ENCODE results near the gene MANSC4. TPM values are rescaled to one million over a fixed set of nuclear protein-coding genes. Genes with fewer than 3 reads are reported as not detected.

Gene MANSC4
- total and polyA plus RNA-seq, 10 of the 15 experiments (the other 5 are each of a cell fraction or from before 2014, with no cell fraction given), result 0.18 to 0.21 (median 0.19) TPM; not detected in 7

DNA sequence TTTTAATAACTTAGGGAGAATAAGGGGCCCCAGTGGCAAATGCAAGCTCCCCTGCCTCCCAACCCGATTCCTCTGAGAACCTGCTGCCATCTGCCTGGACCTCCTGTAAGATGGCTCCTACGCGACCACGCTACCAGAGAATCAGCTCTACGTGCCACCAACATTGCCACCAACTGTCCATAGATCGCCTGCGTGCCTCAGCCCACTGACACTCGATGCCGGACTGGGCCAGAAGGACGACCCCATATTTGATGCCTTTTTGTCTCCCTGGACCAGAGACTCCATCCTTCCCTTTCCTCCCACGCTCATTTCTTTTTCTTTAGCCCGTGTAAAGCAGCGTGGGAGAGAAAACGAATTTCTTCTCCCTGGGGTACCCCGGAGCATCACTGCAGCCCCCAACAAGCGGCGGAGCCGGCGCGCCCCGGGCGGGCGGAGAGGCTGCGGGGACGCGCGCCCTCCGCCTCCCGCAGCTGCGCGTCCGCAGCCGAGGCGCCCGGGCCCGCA is 568 bp downstream of the MANSC4 start:
- Histone ChIP-seq H3K79me2 (ENCODE audit: control insufficient read depth, insufficient read depth, low read length) (peaks cover 21% of the 10 kb centered on the region), H3K4me3 (peak overlapping the region; percentile 96), H3K9ac (ENCODE audit: control insufficient read depth, insufficient read depth, low read length) (peak overlapping the region; percentile 89), H2AFZ (ENCODE audit: control insufficient read depth, low read depth, low read length) (peak overlapping the region; percentile 96), H3K4me1 (ENCODE audit: control insufficient read depth, insufficient read depth, low read length) (peaks cover 4% of the 10 kb centered on the region), H4K20me1 (ENCODE audit: control insufficient read depth, insufficient read depth) (no peaks in the 10 kb centered on the region), H3K36me3 (ENCODE audit: control insufficient read depth in 2 of 2, insufficient read depth in 2 of 2, low read length in 1 of 2) (no peaks in the 10 kb centered on the region; a peak in 1 of 4 replicates), H3K4me2 (ENCODE audit: control insufficient read depth, insufficient read depth) (peak overlapping the region; percentile 97), H3K27ac (ENCODE audit: control insufficient read depth, insufficient read depth) (peak overlapping the region; percentile 72), H3K27me3 (replicated peaks in 1 of 2; ENCODE audit: control insufficient read depth in 2 of 2, insufficient read depth in 2 of 2, low read length in 1 of 2) (no peaks in the 10 kb centered on the region), H3K9me3 (replicated peaks; ENCODE audit: control insufficient read depth, insufficient read depth, low read length) (no peaks in the 10 kb centered on the region)
- TSS peak; percentile 81 for BruUV-seq (replicated peaks)
- in situ Hi-C loops (cut with MboI) (no loop called here), intact Hi-C loops (cut with micrococcal nuclease; ENCODE audit: unreplicated experiment) (no loop called here)
- ChIA-PET RAD21 (ENCODE audit: unreplicated experiment) (interaction anchor here (1.0 to 1.5 kb wide), 5 partner anchors 32 to 375 kb away, joined by 3 to 5 read pairs (median 4); no protein-coding TSS in a partner anchor), POLR2A (no interaction called here), SMC1A (ENCODE audit: uncharacterized antibody, unreplicated experiment) (interaction anchor here (0.8 to 1.2 kb wide), 3 partner anchors 9 to 159 kb away, joined by 3 to 5 read pairs (median 3); no protein-coding TSS in a partner anchor), CTCF (interaction anchor here (1.0 to 1.1 kb wide), 2 partner anchors 46 to 75 kb away, joined by 3 to 4 read pairs; no protein-coding TSS in a partner anchor)
- WGBS (ENCODE audit: insufficient coverage, insufficient replicate concordance, low lambda C conversion rate, missing lambda C conversion rate), result 2% methylated on average over 34 of the region's 36 CpGs
- DNase-seq (ENCODE audit: low read depth, low spot score) (no peak), ATAC-seq (peak; percentile 60), FAIRE-seq (no peak)
- TF ChIP-seq YY1 (IDR thresholded peaks at IDR 0.05; ENCODE audit: low read depth, low read length) (peak; percentile 83), TCF12 (IDR thresholded peaks at IDR 0.05; ENCODE audit: low read depth, low read length) (no peak), STAT3 (IDR thresholded peaks at IDR 0.05; ENCODE audit: low read depth, low read length) (no peak), FOXM1 (IDR thresholded peaks at IDR 0.05; ENCODE audit: low read depth, low read length) (no peak), MXI1 (IDR thresholded peaks at IDR 0.05; ENCODE audit: low read depth, low read length) (peak; percentile 63; the same call in 1 of the 2 replicates), NR2C1 (IDR thresholded peaks at IDR 0.05) (no peak), TBL1XR1 (IDR thresholded peaks at IDR 0.05; ENCODE audit: low read depth, low read length) (no peak), DPF2 (IDR thresholded peaks at IDR 0.05) (no peak), JUNB (IDR thresholded peaks at IDR 0.05) (no peak), SUPT20H (IDR thresholded peaks at IDR 0.05; ENCODE audit: borderline replicate concordance, control insufficient read depth, low read depth, low read length) (no peak), POLR2AphosphoS2 (IDR thresholded peaks at IDR 0.05; ENCODE audit: low read depth, low read length) (no peak), ZSCAN29 (IDR thresholded peaks at IDR 0.05) (no peak), MTA3 (IDR thresholded peaks at IDR 0.05; ENCODE audit: borderline replicate concordance, low read length) (0 out of 2 replicates have a peak, but pooled peaks have one; percentile 52), POLR2A (IDR thresholded peaks at IDR 0.05; ENCODE audit: low read depth, low read length) (peak; percentile 9), RUNX3 (IDR thresholded peaks at IDR 0.05; ENCODE audit: low read length) (0 out of 2 replicates have a peak, but pooled peaks have one; percentile 9)
- TF ChIP-seq, protein P1, sequence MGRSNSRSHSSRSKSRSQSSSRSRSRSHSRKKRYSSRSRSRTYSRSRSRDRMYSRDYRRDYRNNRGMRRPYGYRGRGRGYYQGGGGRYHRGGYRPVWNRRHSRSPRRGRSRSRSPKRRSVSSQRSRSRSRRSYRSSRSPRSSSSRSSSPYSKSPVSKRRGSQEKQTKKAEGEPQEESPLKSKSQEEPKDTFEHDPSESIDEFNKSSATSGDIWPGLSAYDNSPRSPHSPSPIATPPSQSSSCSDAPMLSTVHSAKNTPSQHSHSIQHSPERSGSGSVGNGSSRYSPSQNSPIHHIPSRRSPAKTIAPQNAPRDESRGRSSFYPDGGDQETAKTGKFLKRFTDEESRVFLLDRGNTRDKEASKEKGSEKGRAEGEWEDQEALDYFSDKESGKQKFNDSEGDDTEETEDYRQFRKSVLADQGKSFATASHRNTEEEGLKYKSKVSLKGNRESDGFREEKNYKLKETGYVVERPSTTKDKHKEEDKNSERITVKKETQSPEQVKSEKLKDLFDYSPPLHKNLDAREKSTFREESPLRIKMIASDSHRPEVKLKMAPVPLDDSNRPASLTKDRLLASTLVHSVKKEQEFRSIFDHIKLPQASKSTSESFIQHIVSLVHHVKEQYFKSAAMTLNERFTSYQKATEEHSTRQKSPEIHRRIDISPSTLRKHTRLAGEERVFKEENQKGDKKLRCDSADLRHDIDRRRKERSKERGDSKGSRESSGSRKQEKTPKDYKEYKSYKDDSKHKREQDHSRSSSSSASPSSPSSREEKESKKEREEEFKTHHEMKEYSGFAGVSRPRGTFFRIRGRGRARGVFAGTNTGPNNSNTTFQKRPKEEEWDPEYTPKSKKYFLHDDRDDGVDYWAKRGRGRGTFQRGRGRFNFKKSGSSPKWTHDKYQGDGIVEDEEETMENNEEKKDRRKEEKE (IDR thresholded peaks at IDR 0.05), result no peak
- TF ChIP-seq, protein P2, sequence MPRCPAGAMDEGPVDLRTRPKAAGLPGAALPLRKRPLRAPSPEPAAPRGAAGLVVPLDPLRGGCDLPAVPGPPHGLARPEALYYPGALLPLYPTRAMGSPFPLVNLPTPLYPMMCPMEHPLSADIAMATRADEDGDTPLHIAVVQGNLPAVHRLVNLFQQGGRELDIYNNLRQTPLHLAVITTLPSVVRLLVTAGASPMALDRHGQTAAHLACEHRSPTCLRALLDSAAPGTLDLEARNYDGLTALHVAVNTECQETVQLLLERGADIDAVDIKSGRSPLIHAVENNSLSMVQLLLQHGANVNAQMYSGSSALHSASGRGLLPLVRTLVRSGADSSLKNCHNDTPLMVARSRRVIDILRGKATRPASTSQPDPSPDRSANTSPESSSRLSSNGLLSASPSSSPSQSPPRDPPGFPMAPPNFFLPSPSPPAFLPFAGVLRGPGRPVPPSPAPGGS (IDR thresholded peaks at IDR 0.05; ENCODE audit: borderline replicate concordance, insufficient read depth, low read depth, low read length, poor library complexity, severe bottlenecking), result no peak
- TF ChIP-seq, protein P3, sequence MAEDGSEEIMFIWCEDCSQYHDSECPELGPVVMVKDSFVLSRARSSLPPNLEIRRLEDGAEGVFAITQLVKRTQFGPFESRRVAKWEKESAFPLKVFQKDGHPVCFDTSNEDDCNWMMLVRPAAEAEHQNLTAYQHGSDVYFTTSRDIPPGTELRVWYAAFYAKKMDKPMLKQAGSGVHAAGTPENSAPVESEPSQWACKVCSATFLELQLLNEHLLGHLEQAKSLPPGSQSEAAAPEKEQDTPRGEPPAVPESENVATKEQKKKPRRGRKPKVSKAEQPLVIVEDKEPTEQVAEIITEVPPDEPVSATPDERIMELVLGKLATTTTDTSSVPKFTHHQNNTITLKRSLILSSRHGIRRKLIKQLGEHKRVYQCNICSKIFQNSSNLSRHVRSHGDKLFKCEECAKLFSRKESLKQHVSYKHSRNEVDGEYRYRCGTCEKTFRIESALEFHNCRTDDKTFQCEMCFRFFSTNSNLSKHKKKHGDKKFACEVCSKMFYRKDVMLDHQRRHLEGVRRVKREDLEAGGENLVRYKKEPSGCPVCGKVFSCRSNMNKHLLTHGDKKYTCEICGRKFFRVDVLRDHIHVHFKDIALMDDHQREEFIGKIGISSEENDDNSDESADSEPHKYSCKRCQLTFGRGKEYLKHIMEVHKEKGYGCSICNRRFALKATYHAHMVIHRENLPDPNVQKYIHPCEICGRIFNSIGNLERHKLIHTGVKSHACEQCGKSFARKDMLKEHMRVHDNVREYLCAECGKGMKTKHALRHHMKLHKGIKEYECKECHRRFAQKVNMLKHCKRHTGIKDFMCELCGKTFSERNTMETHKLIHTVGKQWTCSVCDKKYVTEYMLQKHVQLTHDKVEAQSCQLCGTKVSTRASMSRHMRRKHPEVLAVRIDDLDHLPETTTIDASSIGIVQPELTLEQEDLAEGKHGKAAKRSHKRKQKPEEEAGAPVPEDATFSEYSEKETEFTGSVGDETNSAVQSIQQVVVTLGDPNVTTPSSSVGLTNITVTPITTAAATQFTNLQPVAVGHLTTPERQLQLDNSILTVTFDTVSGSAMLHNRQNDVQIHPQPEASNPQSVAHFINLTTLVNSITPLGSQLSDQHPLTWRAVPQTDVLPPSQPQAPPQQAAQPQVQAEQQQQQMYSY (CRISPR knock-in tag; IDR thresholded peaks at IDR 0.05), result no peak

Measured in GM12878 (cell line).